ENCODE data around the gene C2CD4C.
"Not testable (repeated sequence)": the region's sequence is repeated elsewhere in the genome, so short reads cannot be mapped to it uniquely, and the experiment has no call there.

Gene C2CD4C

GRCh38 chr19:397941-398706 lies 10.8 kb downstream of the C2CD4C start:
- DNase-seq: no peak

GRCh38 chr19:397321-397720 lies 11.6 kb downstream of the C2CD4C start:
- no peak for DNase-seq

GRCh38 chr19:395467-395866 lies 13.5 kb downstream of the C2CD4C start:
- DNase-seq: no peak

GRCh38 chr19:394857-395256 lies 14.1 kb downstream of the C2CD4C start:
- not testable (repeated sequence) for DNase-seq

- not testable (repeated sequence) for DNase-seq
Measured at GRCh38 chr19:393560-393959, 15.4 kb downstream of the C2CD4C start.

- DNase-seq: no peak
Measured at GRCh38 chr19:392375-392970, 16.5 kb downstream of the C2CD4C start.

- DNase-seq: no peak
Measured at GRCh38 chr19:391726-392374, 17.1 kb downstream of the C2CD4C start.

- no peak for DNase-seq
Measured at GRCh38 chr19:391207-391557, 17.8 kb downstream of the C2CD4C start.

- DNase-seq: no peak
Measured at GRCh38 chr19:390386-391206, 18.4 kb downstream of the C2CD4C start.

GRCh38 chr19:389935-390289 lies 19.0 kb downstream of the C2CD4C start:
- DNase-seq: no peak

GRCh38 chr19:389255-389934 lies 19.6 kb downstream of the C2CD4C start:
- DNase-seq: no peak

- DNase-seq: no peak
Measured at GRCh38 chr19:388691-389090, 20.3 kb downstream of the C2CD4C start.

GRCh38 chr19:387777-388176 lies 21.2 kb downstream of the C2CD4C start:
- DNase-seq: no peak

GRCh38 chr19:386632-387301 lies 22.2 kb downstream of the C2CD4C start:
- not testable (repeated sequence) for DNase-seq

GRCh38 chr19:386189-386588 lies 22.8 kb downstream of the C2CD4C start:
- not testable (repeated sequence) for DNase-seq

- no peak for DNase-seq
Measured at GRCh38 chr19:384799-385169, 24.2 kb downstream of the C2CD4C start.

- DNase-seq: no peak
Measured at GRCh38 chr19:383922-384798, 24.8 kb downstream of the C2CD4C start.

GRCh38 chr19:383040-383439 lies 25.9 kb downstream of the C2CD4C start:
- no peak for DNase-seq

- not testable (repeated sequence) for DNase-seq
Measured at GRCh38 chr19:382578-382977, 26.4 kb downstream of the C2CD4C start.

- DNase-seq: not testable (repeated sequence)
Measured at GRCh38 chr19:381901-382300, 27.0 kb downstream of the C2CD4C start.

GRCh38 chr19:380618-381219 lies 28.2 kb downstream of the C2CD4C start:
- DNase-seq: not testable (repeated sequence)

All from NCI-H2081 treated with DMSO at 0.1 percent for 48 hours (cell line).